ES-I3 (cell line): Measurements from ENCODE around the gene WNK2.

Experiments
- H3K36me3 ChIP-seq: 2 replicates; pipeline ENCODE4 v1.6.1; 2013; ENCODE audit warnings: mild to moderate bottlenecking, low read length, control low read depth, moderate library complexity; ENCODE audit not compliant: insufficient read depth
- H3K4me1 ChIP-seq: 2 replicates; pipeline ENCODE4 v1.6.1; 2013; ENCODE audit warnings: mild to moderate bottlenecking, control low read depth, low read length; ENCODE audit not compliant: insufficient read depth
- H3K9ac ChIP-seq: 2 replicates; pipeline ENCODE4 v1.6.1; 2013; ENCODE audit warnings: low read depth, mild to moderate bottlenecking, low read length, moderate library complexity
- H3K9me3 ChIP-seq: 2 replicates; pipeline ENCODE4 v1.6.1; 2013; ENCODE audit warnings: mild to moderate bottlenecking, low read length, moderate library complexity; ENCODE audit not compliant: control insufficient read depth, insufficient read depth

The WNK2 gene

GRCh38 chr9:93207326-93207814, 23.4 kb downstream of the WNK2 start:
- Histone ChIP-seq H3K9ac (no peak overlapping the region), H3K4me1 (no peaks in the 10 kb centered on the region), H3K36me3 (no peaks in the 10 kb centered on the region), H3K9me3 (no peaks in the 10 kb centered on the region)

- Histone ChIP-seq H3K36me3 (no peaks in the 10 kb centered on the region), H3K9me3 (no peaks in the 10 kb centered on the region), H3K9ac (no peak overlapping the region), H3K4me1 (no peaks in the 10 kb centered on the region)
Measured at GRCh38 chr9:93207860-93208734, 24.2 kb downstream of the WNK2 start.

- Histone ChIP-seq H3K9ac (no peak overlapping the region), H3K9me3 (no peaks in the 10 kb centered on the region), H3K4me1 (no peaks in the 10 kb centered on the region), H3K36me3 (no peaks in the 10 kb centered on the region)
Measured at GRCh38 chr9:93209097-93209496, 25.2 kb downstream of the WNK2 start.

DNA sequence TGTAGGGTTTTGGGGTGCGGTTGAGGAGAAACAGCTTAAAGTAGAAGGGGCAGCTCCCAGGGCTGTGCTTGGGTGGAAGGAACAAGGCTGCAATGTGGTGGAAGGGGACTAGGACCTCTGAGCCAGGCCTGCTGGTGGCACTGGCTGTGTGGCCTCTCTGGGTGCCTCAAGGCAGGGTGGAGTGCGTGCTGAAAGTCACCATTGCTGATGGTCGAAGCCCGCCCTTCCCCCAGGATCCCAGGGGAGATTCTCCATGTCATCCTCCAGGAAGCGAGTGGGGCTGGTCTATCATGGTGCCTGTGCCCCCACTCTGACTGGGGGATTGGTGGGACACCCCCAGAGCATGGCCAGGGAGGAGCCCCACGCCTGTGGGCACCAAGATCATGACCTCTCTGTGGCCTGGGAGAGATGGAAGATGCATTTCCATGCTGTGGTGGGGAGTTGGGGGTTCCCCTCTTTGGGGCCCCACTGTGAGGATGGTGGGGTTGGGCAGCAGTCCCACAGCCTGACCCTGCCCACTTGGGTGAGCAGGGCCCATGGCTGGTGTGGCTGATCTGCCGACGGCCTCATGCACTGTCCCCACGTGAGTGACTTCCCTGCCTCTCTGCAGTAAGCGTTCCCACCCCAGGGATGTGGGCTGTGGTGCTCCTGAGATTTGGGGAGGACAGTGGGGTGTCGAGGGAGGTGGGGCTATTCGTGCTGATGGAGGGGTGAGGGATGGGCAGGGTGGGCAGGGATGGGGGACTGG, 25.8 kb downstream of the WNK2 start:
- Histone ChIP-seq H3K9ac (no peak overlapping the region), H3K36me3 (no peaks in the 10 kb centered on the region), H3K9me3 (no peaks in the 10 kb centered on the region), H3K4me1 (no peaks in the 10 kb centered on the region)

DNA sequence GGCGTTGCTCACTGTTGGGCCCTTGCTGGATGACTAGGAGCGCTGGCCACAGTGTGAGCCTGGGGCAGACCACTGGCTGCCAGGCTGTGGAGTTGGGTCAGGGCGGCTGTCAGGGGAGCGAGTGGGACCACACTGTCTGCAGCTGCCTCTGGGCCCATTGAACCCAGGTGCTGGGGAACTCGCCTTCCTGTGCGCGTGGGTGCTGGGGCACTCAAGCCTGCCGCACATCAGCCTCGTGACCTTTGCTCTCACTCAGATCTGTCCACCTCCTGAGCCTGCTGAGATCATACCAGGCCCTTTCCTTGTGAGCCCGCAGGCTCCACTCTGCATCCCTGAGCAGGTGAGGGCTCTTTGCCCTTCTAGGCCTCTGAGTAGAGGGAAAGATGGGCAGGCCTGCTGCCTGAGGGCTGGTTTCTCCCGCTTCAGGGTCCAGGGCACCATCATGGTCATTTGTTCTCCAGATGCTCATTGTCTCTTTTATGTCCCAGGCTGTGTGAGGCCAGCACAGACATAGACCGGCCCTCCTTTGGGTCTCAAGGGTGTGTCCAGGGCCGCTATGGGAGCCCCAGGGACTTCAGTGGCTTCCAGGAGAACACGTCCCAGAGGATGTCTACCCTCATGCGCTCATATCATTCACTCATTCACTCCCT, 26.5 kb downstream of the WNK2 start:
- 0 out of 2 replicates have a peak, but pooled peaks cover 1% of the 10 kb centered on the region for H3K9me3 ChIP-seq
- H3K9ac ChIP-seq: no peak overlapping the region
- H3K4me1 ChIP-seq: no peaks in the 10 kb centered on the region
- no peaks in the 10 kb centered on the region for H3K36me3 ChIP-seq

GRCh38 chr9:93210974-93211653, 27.2 kb downstream of the WNK2 start:
- no peaks in the 10 kb centered on the region for H3K36me3 ChIP-seq
- H3K9me3 ChIP-seq: peaks cover 7% of the 10 kb centered on the region
- no peaks in the 10 kb centered on the region for H3K4me1 ChIP-seq
- no peak overlapping the region for H3K9ac ChIP-seq

DNA sequence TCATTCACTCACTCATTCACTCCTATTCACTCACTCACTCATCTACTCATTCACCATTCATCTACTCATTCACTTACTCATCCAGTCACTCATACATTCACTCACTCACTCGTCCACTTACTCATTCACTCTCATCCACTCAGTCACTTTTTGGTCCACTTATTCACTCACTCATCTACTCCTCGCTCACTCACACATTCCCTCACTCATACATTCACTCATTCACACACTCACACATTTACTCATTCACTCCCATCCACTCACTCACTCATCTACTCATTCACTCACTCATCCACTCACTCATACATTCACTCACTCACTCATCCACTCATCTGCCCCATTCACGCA, 27.7 kb downstream of the WNK2 start:
- Histone ChIP-seq H3K9ac (no peak overlapping the region), H3K9me3 (peaks cover 7% of the 10 kb centered on the region), H3K4me1 (no peaks in the 10 kb centered on the region), H3K36me3 (no peaks in the 10 kb centered on the region)

GRCh38 chr9:93212409-93212808, 28.5 kb downstream of the WNK2 start:
- no peaks in the 10 kb centered on the region for H3K36me3 ChIP-seq
- H3K9me3 ChIP-seq: peaks cover 7% of the 10 kb centered on the region
- no peak overlapping the region for H3K9ac ChIP-seq
- no peaks in the 10 kb centered on the region for H3K4me1 ChIP-seq

GRCh38 chr9:93216073-93216365, 32.1 kb downstream of the WNK2 start:
- Histone ChIP-seq H3K9me3 (peaks cover 7% of the 10 kb centered on the region), H3K36me3 (no peaks in the 10 kb centered on the region), H3K9ac (no peak overlapping the region), H3K4me1 (no peaks in the 10 kb centered on the region)

DNA sequence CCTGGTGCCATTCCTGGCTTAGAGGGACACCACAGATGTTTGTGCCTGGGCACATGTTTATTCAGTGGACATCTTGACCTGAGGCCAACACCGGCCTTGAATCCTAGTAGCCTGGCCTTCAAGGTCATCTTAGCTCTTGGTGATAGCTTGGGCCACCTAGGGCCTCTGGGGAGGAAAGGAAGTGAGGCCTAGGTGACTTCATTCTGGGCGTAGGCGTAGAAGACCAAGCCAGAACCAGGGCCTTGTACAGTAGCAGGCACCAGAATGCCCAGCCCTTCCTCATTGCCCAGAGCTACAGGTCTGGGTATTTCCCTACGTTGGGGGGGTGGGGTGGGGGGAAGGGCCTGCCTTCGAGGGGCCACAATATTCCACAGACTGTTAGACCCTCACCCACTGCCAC, 33.8 kb downstream of the WNK2 start:
- no peaks in the 10 kb centered on the region for H3K4me1 ChIP-seq
- H3K36me3 ChIP-seq: no peaks in the 10 kb centered on the region
- H3K9me3 ChIP-seq: peaks cover 7% of the 10 kb centered on the region
- H3K9ac ChIP-seq: no peak overlapping the region

- H3K9me3 ChIP-seq: peaks cover 7% of the 10 kb centered on the region
- no peaks in the 10 kb centered on the region for H3K4me1 ChIP-seq
- no peak overlapping the region for H3K9ac ChIP-seq
Measured at GRCh38 chr9:93218161-93218560, 34.2 kb downstream of the WNK2 start.

DNA sequence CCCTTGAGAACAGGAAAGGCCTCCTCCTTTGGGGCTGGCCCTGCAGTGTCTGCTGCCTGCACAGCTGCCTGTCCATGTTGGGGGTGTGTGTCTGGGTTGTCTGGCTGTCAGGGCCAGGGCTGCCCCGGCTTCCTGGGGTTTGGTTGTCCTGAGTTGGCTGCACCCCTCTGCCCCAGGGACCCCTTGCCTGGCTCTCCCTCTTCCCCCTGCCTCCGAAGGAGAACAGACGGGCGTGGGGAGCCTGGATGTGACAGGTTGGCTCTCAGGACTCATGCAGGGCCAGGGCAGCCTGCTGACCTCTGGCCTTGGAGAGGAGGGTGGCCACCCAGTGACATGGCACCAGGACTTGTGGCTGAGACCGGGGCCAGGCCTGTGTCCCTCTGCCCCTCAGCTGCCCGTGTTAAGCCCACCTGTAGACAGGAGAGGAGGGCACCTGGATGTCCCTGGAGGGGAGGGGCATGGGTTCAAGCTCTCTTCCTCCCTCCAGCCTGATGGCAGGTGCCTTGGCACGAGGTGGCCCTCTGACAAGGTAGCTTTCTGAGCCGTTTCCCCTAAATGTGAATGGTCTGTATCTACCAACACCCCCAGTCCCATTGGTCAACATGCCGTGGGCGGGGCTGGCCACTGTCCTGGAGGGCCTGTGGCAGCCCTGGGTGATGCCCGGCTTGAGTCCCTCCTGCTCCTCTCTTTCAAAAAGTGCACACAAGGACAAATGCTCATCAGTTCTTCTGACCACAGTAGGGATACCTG, 34.9 kb downstream of the WNK2 start:
- no peak overlapping the region for H3K9ac ChIP-seq
- peaks cover 7% of the 10 kb centered on the region for H3K9me3 ChIP-seq
- no peaks in the 10 kb centered on the region for H3K4me1 ChIP-seq
- no peaks in the 10 kb centered on the region for H3K36me3 ChIP-seq

More at GRCh38 chr9:93218161-93218560, 34.2 kb downstream of the WNK2 start:
- H3K36me3 ChIP-seq: no peaks in the 10 kb centered on the region

DNA sequence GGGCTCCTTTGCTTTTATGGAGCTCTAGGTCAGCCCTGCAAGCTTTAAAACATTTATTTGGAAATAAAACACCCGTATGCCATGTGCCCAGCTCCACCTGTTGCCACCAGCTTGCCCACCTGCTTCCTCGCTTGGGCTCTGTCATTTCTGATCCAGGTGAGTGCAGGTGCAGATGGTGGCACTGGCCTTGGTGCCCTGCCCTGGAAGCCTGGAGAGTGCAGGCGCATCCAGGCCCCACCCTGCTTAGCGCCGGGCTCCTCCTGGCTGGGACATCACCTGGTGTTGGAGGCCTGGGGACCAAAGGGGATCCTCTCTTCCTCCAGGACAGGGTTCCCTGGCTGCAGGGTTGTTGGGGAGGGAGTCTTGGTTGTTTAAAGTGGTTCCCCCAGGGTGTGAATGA, 35.8 kb downstream of the WNK2 start:
- Histone ChIP-seq H3K4me1 (peaks cover 7% of the 10 kb centered on the region; the same call in 1 of the 2 replicates), H3K9me3 (peaks cover 7% of the 10 kb centered on the region), H3K36me3 (no peaks in the 10 kb centered on the region), H3K9ac (no peak overlapping the region)

DNA sequence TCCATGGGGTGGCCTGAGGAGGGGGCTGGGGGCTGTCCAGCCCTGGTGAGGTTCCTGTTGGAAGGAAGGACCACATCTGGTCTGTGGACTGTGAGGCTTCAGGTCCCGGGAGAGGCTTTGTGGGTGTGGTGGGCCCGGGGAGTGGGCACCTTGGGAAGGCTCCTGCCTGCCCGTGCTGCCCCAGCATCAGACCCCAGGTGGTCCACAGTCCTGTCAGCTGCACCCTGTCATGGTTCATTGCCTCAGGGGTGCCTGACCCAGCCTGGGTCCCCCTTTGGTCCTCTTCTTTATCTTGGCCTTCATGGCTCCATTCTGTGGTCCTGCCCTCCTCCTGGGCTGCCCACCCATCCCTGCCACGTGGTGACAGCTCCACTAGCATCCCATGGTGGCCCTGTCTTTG, 36.7 kb downstream of the WNK2 start:
- no peaks in the 10 kb centered on the region for H3K36me3 ChIP-seq
- H3K9ac ChIP-seq: no peak overlapping the region
- H3K9me3 ChIP-seq: peaks cover 4% of the 10 kb centered on the region
- peaks cover 14% of the 10 kb centered on the region; the same call in 1 of the 2 replicates for H3K4me1 ChIP-seq
